HG02798 (cell line): ENCODE measurements around the gene SYT3.
"Not testable (repeated sequence)": the region's sequence is repeated elsewhere in the genome, so short reads cannot be mapped to it uniquely, and the experiment has no call there.

Source experiments
- ATAC-seq: cut with Tn5 transposase; IDR thresholded peaks from one replicate; pipeline ENCODE4 v1.9.1; 2021; ENCODE audit warnings: mild to moderate bottlenecking; ENCODE audit not compliant: unreplicated experiment, poor library complexity

SYT3 gene

GRCh38 chr19:50607388-50607787 lies 32.3 kb downstream of the SYT3 start:
- ATAC-seq, result no peak

DNA sequence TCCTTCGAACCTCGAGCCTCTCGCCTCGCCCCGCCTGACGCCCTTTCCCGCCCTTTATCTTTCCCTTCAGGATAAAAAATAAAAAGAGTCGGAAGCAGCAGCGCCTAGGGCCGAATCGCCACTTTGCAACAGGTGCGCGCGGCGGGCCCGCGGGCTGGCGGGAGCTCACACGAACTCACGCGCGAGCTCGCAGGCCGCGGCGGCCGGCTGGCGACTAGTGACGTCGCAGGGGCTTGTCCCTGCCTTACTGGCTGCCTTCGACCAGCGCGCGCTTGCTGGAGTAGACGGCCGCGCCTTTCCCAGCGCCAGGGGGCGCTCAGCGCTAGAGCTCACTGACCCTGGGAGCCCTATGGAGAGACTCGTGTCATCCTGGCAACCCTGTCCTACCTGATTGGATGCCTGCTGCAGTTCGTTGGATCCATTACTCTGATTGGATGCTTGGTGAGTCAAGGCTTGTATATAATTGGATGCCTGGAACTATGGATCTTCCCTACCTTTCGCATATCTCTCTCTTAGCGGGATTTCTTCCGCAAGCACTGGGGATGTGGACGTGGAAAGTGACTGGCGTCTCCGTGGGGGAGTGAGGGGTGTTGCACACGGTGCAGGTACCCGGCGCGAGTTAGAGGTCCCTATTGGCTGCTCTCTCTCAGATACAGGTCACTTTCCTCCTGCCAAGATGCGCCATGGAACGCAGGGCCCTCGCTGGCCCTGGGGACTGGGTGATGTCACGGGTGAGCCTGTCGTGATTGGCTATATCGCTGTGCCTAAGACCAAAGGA lies 33.4 kb downstream of the SYT3 start:
- ATAC-seq, result not testable (repeated sequence)

DNA sequence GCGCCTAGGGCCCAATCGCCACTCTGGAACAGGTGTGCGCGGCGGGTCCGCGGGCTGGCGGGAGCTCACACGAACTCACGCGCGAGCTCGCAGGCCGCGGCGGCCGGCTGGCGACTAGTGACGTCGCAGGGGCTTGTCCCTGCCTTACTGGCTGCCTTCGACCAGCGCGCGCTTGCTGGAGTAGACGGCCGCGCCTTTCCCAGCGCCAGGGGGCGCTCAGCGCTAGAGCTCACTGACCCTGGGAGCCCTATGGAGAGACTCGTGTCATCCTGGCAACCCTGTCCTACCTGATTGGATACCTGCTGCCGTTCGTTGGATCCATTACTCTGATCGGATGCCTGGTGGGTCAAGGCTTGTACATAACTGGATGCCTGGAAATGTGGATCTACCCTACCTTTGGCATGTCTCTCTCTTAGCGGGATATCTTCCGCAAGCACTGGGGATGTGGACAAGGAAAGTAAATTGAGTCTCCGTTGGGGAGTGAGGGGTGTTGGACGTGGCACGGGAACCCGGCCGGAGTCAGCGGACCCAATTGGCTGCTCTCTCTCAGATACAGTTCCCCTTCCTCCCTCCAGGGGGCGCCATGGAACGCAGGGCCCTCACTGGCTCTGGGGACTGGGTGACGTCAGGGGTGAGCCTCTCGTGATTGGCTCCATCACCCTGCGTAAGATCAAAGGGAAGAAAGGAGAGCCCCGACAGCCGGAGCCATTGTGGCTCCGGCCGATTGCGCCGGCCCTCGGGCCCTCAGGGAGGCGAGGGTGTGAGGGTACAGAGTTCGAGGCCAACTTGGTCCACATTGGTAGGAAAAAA lies 35.2 kb downstream of the SYT3 start:
- not testable (repeated sequence) for ATAC-seq

GRCh38 chr19:50602935-50603334 lies 36.7 kb downstream of the SYT3 start:
- ATAC-seq, result no peak

GRCh38 chr19:50602496-50602895 lies 37.2 kb downstream of the SYT3 start:
- no peak for ATAC-seq

GRCh38 chr19:50602089-50602422 lies 37.6 kb downstream of the SYT3 start:
- no peak for ATAC-seq

DNA sequence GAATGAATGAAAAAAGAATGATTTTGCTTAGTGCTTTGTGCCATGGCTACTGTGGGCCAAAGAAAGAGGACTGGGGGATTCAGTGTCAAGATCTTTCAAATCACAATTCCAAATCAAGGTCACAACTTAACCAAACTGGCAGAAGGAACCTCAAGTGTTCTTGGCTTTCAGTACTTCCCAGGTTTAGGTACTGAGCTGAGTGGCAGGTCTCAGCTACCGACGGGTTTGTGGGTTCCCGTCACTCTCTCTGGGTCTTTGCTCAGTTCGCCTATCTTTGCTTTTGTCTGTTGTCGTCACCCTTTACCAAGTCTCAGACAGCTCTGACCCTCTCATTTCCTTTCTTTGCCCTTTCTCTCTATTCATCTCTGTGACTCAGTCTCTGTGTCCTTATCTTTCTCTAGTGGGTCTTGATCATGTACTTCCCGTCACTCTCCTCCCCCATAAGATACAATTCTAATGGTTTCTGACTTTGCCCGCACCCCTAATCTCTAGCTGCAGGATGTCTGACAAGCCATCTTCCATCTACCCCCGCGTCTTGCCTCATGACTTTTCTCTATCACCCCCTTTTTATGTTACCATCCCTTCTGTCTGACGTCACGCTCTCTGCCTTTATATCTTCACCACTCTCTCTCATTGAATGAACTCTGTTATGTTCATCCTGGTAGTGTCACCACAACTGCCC lies 38.1 kb downstream of the SYT3 start:
- no peak for ATAC-seq

- ATAC-seq, result no peak
These were observed 40.3 kb downstream of the SYT3 start for GRCh38 chr19:50599427-50599826.

- ATAC-seq, result no peak
These were observed 49.5 kb downstream of the SYT3 start for GRCh38 chr19:50590191-50590590.

GRCh38 chr19:50581795-50582660 lies 57.7 kb downstream of the SYT3 start:
- ATAC-seq, result not testable (repeated sequence)

DNA sequence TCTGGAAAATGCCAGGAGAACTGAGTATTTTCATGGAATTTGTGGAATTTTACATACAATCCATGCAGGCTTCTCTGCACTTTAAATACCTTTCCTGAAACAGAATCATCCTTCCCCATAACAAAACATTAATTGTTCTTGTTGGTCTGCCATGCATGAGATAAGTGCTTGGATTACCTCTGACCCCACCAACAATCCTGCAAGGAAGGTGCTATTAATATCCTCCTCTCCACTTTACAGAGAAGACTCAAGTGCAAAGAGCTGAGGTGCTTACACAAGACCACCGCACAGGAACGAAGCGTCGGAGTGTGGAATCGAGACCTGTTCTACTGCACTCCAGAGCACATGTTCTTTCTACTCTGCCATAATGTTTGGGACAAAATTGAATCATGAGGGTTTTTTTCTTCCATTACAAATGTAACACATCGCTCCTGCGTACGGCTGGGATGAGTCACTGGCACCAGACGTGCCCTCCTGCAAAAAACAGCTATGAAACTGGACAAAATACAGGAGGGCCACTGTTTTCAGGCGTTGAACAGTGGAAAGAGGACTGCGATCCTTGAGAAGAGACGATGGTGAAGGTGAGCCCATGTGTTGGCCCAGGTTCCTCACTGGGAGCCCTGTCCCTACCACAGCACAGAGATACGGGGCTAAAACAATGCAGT lies 58.6 kb downstream of the SYT3 start:
- no peak for ATAC-seq

DNA sequence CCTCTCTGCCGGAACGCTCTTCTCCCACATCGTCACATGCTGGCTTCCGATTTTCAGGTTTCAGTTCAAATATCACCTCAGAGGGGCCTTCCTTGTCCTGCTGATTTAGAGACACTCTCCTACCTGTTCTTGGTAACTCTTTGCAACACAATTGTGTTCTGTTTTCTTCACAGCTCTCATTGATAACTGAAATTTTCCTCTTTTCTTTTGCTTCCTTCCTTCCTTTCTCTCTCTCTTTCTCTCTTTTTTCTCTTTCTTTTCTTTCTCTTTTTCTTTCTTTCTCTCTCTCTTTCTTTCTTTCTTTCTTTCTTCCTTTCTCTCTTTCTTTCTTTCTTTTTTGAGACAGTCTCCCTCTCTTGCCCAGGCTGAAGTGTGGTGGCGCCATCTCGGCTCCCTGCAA lies 59.4 kb downstream of the SYT3 start:
- ATAC-seq, result no peak

DNA sequence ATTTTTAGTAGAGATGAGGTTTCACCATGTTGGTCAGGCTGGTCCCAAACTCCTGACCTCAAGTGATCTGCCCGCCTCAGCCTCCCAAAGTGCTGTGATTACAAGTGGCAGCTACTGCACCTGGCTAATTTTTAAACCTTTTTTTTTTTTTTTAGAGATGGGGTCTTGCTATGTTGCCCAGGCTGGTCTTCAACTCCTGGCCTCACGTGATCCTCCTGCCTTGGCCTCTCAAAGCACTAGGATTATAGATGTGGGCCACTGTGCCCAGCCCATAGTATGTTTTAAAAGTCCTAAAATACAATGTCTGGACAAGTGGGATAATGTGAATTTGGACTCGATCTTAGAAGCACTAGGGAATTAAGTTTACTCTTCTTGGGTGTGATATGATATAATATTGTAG lies 62.9 kb downstream of the SYT3 start:
- not testable (repeated sequence) for ATAC-seq

DNA sequence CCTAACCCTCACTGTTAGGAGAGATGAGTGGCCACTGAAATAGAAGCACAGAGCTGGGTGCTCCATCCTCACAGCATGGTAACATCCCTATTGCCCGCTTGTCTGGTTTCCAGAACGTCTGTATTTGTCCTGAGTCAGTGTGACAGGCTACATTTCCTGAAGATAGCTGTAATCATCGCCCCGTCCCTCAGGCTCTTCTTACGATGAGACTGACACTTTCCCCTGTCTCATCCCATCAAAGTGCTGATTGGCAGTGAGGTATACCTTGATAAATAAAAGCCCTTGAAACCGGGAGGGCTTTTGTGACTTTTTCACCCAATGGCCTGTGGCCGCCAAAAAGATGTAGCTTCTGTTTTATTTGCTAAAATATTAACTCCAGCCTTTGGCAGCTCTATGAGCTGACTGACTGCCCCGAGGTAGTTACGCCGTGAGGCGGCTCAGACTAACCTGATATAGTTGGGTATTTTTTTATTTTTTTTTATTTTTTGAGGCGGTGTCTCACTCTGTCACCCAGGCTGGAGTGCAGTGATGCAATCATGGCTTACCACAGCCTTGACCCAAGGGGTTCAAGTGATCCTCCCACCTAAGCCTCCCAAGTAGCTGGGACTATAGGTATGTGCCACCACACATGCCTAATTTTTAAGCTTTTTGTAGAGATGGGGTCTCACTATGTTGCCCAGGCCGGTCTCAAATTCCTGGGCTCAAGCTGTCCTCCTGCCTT lies 65.8 kb downstream of the SYT3 start:
- ATAC-seq, result no peak
